Endodermal cell (in vitro differentiated cells): Measurements from ENCODE around the gene SPINT1. TPM values are rescaled to one million over a fixed set of nuclear protein-coding genes. Genes with fewer than 3 reads are reported as not detected.
A peak's percentile ranks its signal among the peaks of the same experiment; 100 is the strongest.

Experiments
- DNase-seq: peaks from one replicate; pipeline ENCODE4 v3.0.0-alpha.2; 2017
- H3K27ac ChIP-seq: 2 replicates; pipeline ENCODE4 v1.5.1; 2013; ENCODE audit warnings: mild to moderate bottlenecking, low read depth, low read length, moderate library complexity
- H3K27me3 ChIP-seq: 2 replicates; pipeline ENCODE4 v1.6.1; 2013; ENCODE audit warnings: mild to moderate bottlenecking, low read length, moderate library complexity; ENCODE audit not compliant: insufficient read depth, control insufficient read depth, poor library complexity, severe bottlenecking
- H3K36me3 ChIP-seq: 2 replicates; pipeline ENCODE4 v1.7.0; 2013; ENCODE audit warnings: mild to moderate bottlenecking, low read length, moderate library complexity; ENCODE audit not compliant: control insufficient read depth, insufficient read depth
- H3K4me1 ChIP-seq: one replicate; pipeline ENCODE4 v1.7.0; 2013; ENCODE audit warnings: low read length; ENCODE audit not compliant: control insufficient read depth, insufficient read depth
- H3K4me3 ChIP-seq: 2 replicates; pipeline ENCODE4 v1.5.1; 2013; ENCODE audit warnings: mild to moderate bottlenecking, low read length, moderate library complexity
- H3K9ac ChIP-seq: 2 replicates; pipeline ENCODE4 v1.6.1; 2013; ENCODE audit warnings: mild to moderate bottlenecking, low read length, moderate library complexity; ENCODE audit not compliant: poor library complexity, severe bottlenecking; ENCODE audit errors: extremely low read depth
- H3K9me3 ChIP-seq: 2 replicates; pipeline ENCODE4 v1.6.1; 2013; ENCODE audit warnings: mild to moderate bottlenecking, low read length, moderate library complexity; ENCODE audit not compliant: control insufficient read depth
- H3K27ac Mint-ChIP-seq: 2 replicates; pipeline ENCODE4 v1.8.0; 2020; ENCODE audit warnings: mixed read lengths
- H3K27me3 Mint-ChIP-seq: 2 replicates; pipeline ENCODE4 v1.8.0; 2021; ENCODE audit warnings: mild to moderate bottlenecking, mixed read lengths; ENCODE audit not compliant: insufficient read depth
- H3K36me3 Mint-ChIP-seq: 2 replicates; pipeline ENCODE4 v1.8.0; 2020; ENCODE audit warnings: low read depth, mixed read lengths
- H3K4me1 Mint-ChIP-seq: 2 replicates; pipeline ENCODE4 v1.8.0; 2020; ENCODE audit warnings: mixed read lengths
- H3K4me3 Mint-ChIP-seq: 2 replicates; pipeline ENCODE4 v1.8.0; 2020; ENCODE audit warnings: mild to moderate bottlenecking, moderate library complexity, mixed read lengths
- H3K9me3 Mint-ChIP-seq: 2 replicates; pipeline ENCODE4 v1.8.0; 2020; ENCODE audit warnings: mild to moderate bottlenecking, mixed read lengths
- WGBS, 2 experiments: methylation state at CpG; one replicate each; pipeline versions ENCODE4 v1.1.5 to v1.1.7; 2013; ENCODE audit warnings: missing lambda C conversion rate in 2 of 2, mixed read lengths in 1 of 2; ENCODE audit not compliant: insufficient coverage in 1 of 2, insufficient read length in 1 of 2; 5-methylcytosine and 5-hydroxymethylcytosine counted together
- total RNA-seq, 2 donors: library from RNA; stranded (reverse); fragmentation: NEBNext Ultra II Directional in 1 of 2; extraction: Animal tissue kit (Norgen Biotek cat#: 25700) in 1 of 2; gene quantifications; 2 replicates in 1 of 2; 3 replicates in 1 of 2; pipeline ENCODE4 v1.2.1, GENCODE V29; 2021
- TF ChIP-seq, protein P1 (sequence below): fragments of 200-600 bp; sonication (generic); conservative IDR thresholded peaks from 2 replicates; pipeline ENCODE4 v1.5.0; 2021; ENCODE audit warnings: antibody characterized with exemption, mild to moderate bottlenecking

Gene SPINT1
- total RNA-seq, 2 donors from 2014 or later: 129 to 141 TPM

DNA sequence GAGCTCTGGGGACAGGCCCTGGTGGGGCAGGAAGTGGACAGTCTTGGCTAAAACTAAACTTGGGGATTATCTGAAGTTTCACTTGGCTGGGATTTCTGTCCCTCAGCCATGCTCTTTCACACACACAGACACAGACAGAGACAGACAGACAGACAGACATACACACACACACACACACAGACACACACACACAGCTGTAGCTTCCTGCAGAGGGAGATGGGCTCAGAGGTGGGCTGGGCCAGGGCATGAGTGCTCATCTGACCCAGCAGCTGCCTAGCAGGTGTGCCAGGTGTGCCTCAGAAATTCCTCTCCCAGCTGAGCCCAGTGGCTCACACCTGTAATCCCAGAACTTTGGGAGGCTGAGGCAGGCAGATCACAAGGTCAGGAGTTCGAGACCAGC, 26.9 kb downstream of the SPINT1 start:
- H3K27me3 ChIP-seq: peaks cover 6% of the 10 kb centered on the region
- TF ChIP-seq, protein P1, sequence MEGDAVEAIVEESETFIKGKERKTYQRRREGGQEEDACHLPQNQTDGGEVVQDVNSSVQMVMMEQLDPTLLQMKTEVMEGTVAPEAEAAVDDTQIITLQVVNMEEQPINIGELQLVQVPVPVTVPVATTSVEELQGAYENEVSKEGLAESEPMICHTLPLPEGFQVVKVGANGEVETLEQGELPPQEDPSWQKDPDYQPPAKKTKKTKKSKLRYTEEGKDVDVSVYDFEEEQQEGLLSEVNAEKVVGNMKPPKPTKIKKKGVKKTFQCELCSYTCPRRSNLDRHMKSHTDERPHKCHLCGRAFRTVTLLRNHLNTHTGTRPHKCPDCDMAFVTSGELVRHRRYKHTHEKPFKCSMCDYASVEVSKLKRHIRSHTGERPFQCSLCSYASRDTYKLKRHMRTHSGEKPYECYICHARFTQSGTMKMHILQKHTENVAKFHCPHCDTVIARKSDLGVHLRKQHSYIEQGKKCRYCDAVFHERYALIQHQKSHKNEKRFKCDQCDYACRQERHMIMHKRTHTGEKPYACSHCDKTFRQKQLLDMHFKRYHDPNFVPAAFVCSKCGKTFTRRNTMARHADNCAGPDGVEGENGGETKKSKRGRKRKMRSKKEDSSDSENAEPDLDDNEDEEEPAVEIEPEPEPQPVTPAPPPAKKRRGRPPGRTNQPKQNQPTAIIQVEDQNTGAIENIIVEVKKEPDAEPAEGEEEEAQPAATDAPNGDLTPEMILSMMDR: no peak
- no peaks in the 10 kb centered on the region for H3K36me3 ChIP-seq
- no peak for DNase-seq
- peaks cover 20% of the 10 kb centered on the region for H3K4me1 Mint-ChIP-seq
- H3K4me3 ChIP-seq: no peak overlapping the region
- peaks cover 5% of the 10 kb centered on the region for H3K27me3 Mint-ChIP-seq
- H3K27ac ChIP-seq: no peak overlapping the region
- WGBS, 2 experiments: 100% methylated on average over 1 of the region's 1 CpG; no CpG with 5 or more reads in 1 of the 2 experiments
- no peak overlapping the region for H3K4me3 Mint-ChIP-seq
- no peaks in the 10 kb centered on the region for H3K36me3 Mint-ChIP-seq
- no peak overlapping the region for H3K9ac ChIP-seq
- no peaks in the 10 kb centered on the region for H3K9me3 ChIP-seq
- no peaks in the 10 kb centered on the region for H3K4me1 ChIP-seq
- H3K27ac Mint-ChIP-seq: no peak overlapping the region
- H3K9me3 Mint-ChIP-seq: no peaks in the 10 kb centered on the region

DNA sequence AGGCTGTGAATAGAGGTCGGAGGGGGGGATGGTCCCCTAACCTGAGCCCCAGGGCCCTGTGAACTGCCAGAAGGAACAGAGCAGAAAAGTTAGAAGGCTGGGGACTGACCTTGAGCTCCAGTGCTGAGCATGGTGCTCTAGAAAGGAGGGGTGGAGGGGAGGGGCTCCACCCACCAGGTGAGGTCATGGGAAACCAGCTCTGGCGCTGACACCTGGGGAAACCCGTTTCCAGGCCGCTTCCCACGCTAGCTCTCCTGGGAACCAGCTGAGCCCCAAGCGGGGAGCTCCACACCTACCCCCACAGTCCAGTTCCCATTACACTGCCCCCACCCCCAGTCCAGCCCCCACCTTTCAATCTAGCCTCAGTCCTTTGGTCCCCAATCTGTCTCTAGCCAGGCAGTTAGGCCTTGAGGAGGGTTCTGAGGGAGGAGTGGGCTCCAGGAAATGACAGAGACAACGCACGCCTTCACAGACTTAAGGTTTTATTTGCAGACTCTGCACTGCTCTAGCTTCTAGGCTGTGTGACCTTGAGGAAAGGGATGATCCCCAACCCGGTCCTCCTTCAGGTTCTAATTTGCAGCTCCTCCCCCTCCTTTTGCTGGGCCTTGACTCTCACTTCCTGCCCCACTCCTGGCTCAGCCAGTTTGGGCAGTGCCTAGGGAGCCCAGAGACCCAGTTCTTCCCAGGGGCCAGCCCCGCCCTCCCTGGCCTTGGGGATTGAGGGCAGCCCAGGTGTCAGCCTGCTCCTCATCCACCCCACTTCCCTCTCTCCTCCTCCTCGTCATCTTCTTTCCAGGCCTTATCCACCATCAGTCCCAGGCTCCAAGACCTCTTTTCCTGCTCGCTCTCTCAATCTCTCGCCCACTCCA, 28.1 kb downstream of the SPINT1 start:
- Histone ChIP-seq H3K27me3 (peaks cover 6% of the 10 kb centered on the region), H3K36me3 (no peaks in the 10 kb centered on the region), H3K4me3 (no peak overlapping the region), H3K4me1 (no peaks in the 10 kb centered on the region), H3K9ac (no peak overlapping the region), H3K27ac (no peak overlapping the region), H3K9me3 (no peaks in the 10 kb centered on the region)
- H3K27ac Mint-ChIP-seq: peak overlapping the region; percentile 86
- H3K9me3 Mint-ChIP-seq: no peaks in the 10 kb centered on the region
- peak overlapping the region; percentile 6 for H3K4me3 Mint-ChIP-seq
- H3K27me3 Mint-ChIP-seq: peaks cover 3% of the 10 kb centered on the region
- H3K36me3 Mint-ChIP-seq: no peaks in the 10 kb centered on the region
- peak; percentile 90 for DNase-seq
- WGBS, 2 experiments: 81 to 89% methylated on average over 9 to 13 of the region's 13 CpGs
- peaks cover 20% of the 10 kb centered on the region for H3K4me1 Mint-ChIP-seq
- TF ChIP-seq, protein P1: no peak

DNA sequence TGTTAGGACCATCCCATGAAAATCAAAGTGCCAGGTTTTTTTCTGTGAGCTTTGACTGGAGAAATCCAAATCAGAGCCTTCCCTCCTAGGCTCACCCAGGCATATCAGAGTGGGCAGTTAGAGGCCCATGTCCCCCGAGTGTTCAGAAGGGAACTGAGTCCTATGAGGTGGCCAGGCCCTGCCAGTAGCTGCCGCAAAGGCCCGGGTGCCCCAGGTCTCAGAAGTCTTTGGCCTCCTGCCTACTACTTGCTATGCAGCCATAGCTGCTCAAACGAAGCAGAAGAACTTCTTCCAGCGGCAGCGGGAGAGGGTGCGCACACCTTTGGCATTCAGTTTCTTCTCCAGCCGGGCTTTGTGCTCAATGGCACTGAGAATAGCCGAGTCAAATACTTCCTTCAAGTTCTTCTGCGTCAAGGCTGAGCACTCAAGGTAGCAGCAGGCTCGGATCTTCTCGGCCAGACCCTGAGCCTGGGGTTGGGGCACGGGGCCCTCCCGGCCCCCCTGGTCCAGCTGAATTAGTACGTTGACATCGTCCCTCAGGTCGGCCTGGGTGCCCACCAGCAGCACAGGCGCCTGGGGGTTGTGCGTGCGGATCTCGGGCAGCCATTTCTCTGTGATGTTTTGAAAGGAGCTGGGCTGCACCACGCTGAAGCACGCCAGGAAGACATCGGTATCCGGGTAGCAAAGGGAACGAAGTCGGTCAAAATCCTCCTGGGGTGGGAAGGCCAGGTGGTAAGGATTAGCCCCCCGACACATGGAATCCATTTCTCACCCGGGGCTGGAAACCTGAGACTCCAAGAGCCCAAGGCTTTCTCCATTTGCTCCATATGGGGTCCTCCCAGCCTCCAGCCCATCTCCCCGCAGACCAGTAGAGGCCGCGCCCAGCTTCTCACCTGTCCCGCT, 29.2 kb downstream of the SPINT1 start:
- Mint-ChIP-seq H3K4me3 (peak overlapping the region; percentile 62), H3K9me3 (no peaks in the 10 kb centered on the region), H3K4me1 (peaks cover 20% of the 10 kb centered on the region), H3K36me3 (no peaks in the 10 kb centered on the region), H3K27me3 (peaks cover 3% of the 10 kb centered on the region), H3K27ac (no peak overlapping the region)
- Histone ChIP-seq H3K36me3 (no peaks in the 10 kb centered on the region), H3K27ac (no peak overlapping the region), H3K4me1 (no peaks in the 10 kb centered on the region), H3K9me3 (no peaks in the 10 kb centered on the region), H3K4me3 (peak overlapping the region; percentile 75), H3K27me3 (peaks cover 6% of the 10 kb centered on the region), H3K9ac (no peak overlapping the region)
- peak; percentile 56 for DNase-seq
- TF ChIP-seq, protein P1: no peak
- WGBS, 2 experiments: 78 to 81% methylated on average over 18 to 33 of the region's 33 CpGs
